Measurements from ENCODE around the gene SERPINB6.
"Not testable (repeated sequence)": the region's sequence is repeated elsewhere in the genome, so short reads cannot be mapped to it uniquely, and the experiment has no call there.

SERPINB6 gene

DNA sequence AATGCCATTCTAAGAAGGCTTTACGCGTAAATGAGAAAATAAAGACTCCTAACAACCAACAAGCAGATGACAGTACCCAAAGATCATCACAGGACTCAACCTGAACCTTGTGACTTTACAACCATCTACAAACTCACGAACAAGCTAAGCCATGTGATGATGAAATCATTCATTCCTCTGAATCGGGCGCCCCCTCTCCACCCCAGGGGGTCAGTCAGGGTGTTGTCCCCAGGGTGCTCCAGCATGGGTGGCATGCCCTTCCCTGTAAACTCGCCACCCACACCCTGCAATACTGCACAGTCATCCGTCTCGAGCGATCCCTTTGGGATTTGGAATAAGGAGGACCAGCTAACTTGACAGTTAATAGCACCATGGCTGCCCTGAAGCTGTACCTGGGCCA is 12.6 kb downstream of the SERPINB6 start:
- no peak for DNase-seq (ENCODE audit: low read depth)

DNA sequence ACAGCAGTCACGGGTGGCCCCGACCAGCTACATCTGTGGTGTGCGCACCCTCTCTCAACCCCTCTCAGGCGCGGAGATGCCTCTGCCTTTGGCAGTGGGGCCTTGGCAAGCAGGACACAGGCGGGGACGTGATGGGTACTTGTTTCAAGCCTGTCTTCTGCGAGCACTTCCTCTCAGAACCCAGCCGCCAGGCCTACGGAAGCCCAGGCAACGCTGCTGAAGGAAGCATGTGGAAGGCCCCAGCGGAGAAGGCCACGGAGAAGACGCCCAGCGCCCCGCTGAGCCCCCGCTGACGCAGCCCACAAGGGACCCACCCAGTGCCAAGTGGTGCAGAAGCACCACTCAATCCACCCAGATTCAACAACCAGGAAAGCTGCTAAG is 13.0 kb downstream of the SERPINB6 start:
- DNase-seq (ENCODE audit: low read depth): no peak

DNA sequence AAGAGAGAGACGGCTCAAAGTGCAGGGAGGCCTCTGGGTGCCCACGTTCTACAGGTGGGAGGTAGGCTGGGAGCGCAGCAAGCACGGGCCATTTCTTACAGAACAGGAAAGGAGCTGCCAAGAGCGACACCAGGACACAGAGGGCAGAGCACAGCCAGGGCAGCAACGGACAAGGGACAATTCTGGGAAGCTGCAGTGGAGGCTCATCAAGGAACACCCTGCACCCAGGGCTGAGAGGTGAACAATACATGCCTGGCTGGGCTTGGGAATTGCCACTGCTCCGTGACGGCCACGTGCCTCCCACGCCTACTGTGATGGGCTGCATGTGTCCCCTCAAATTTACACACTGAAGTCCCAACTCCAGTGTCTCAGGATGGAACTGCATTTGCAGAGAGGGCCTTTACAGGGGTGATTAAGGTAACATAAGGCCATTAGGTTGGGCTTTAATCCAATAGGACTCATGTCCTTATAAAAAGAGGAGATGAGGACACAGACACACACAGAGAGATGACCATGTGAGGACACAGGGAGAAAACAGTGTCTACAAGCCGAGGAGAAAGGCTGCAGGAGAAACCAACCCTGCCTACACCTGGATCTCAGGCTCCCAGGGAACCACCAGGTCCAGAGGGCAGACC is 13.6 kb downstream of the SERPINB6 start:
- no peak for DNase-seq (ENCODE audit: low read depth)

DNA sequence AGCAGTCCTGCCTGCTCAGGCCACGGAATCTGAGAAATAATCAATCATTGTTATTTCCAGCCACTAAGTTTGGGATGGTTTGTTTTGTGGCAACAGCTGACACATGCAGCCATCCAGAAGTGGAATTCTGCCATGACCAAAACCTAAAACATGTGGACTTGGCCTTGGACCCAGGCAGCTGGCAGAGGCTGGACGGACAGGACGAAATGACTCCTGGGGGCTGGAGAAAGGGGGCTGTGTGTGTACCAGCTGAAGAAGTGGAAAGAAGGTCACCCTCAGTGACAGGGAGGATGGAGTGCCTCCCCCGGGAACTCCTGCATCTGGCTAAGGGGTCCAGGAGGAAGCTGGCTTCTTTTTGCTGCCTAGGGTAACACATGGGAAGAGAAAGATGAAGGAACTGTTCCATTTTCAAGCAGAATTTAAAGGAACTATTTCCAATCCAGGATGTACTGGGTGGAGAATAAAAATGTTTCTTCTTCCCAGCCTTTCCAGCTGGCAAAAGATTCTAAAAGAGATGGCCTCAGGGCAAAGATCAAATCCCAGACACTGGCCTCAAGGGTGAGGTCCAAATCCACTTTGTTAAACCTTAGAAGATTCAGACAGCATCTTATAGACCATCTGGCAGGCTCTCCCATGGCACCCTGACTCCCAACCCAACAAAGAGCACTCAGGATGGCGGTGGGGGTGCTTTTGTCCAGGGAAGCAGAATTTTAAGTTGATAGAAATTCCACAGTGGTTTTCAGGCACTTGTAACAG is 14.3 kb downstream of the SERPINB6 start:
- DNase-seq (ENCODE audit: low read depth): no peak

DNA sequence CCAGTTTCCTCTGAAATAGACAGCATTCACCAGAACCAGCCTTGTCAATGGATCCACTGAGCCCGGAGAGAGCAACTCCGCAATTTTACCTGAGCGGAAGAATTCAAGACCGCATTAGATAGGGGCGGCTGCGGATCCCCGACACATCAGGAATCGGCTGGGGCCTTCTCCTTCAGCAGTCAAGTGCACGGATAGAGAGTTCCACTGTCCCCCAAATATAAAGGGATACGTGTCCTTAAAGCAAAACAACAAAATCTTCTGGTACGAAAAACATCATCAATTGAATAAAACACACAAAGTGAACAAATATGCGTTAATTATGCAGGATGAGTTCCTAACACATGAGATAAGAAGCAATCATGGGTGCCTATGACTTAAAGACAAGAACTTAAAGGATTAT is 18.3 kb downstream of the SERPINB6 start:
- no peak for DNase-seq (ENCODE audit: low read depth)

DNA sequence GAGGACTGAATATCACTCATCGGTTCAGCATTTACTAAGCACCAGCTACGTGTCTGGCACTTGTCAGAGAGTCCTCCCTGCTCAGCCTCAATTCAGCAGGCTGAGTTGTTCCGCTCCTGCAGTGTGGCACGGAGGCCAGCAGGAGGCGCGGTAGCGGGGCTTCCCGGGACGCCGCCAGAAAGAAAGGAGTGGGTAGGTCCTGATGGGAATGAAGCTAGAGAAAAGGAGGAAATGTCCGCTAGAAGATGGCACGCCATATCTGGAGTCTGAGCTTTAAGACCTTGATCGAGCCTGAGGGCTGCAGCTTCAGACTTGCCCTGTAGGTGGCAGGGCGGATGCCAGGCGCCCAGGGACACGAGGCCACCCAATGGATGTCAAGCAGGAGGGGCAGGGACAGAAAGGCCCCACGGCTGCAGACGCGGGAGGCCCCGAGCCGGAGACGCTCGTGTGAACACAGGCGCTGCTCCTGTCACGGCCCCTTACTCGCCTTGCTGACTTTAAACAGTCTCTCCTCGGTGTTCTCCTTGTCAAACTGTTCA is 18.7 kb downstream of the SERPINB6 start:
- DNase-seq (ENCODE audit: low read depth): no peak

DNA sequence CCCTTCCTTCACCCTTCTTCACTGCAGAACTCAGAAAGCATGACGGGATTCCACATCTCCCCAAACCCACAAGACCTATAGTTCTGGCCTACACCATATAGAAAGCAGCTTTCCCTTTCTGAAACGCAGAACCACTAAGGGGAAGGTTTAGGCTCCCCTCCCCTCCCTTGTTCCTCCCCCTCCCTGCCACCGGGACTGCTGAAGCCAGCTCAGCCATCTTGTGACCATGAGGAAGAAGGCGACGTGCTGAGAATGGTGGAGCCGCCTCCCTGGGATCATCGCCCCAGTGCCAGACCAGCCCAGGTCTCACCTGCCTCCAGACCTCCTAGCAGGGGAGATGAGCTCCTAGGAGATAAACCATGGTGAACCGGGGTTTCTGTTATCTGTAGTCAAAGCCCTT is 19.6 kb downstream of the SERPINB6 start:
- DNase-seq (ENCODE audit: low read depth): no peak

DNA sequence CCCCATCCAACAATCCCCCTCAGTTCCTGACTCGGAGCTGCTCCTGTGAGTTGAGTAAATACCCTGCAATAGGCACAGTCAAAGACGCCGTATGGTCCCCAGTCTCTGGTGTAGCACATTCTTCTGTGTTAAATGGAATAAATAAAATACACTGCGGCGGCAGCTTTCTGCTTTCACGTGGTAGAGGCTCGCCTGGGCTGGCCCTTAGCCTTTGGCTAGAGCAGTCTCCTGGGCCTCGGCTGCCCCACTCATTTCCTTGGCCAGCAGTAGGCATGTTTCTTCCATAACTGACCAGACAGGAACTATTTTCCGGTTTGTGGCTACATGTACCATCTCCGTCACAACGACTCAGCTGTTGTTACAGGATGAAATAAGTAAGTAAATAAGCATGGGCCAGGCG is 20.7 kb downstream of the SERPINB6 start:
- no peak for DNase-seq (ENCODE audit: low read depth)

DNA sequence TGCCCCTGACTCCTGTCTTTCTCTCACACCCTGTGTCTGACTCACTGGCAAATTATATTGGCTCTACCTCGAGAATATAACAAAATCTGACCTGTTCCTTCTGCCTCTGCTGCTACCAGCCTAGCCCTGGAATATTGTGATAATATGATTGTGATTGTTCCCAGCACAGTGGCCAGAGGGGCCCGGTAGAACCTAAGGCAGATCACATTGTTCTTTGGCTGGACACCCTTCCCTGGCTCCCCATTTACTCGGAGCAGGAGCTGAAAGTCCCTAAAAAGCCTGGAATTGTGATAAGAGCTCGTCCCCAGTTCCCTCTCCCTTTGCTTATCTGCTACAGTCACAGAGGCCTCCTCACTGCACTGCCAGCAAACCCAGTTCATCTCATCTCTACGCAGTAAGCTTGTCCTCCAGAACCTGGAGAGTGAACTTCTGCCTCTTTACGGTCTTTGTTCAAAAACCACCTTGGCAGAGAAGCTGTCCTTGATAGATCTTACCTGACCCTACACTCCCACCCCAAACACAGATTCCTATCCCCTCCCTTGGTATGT is 21.8 kb downstream of the SERPINB6 start:
- DNase-seq (ENCODE audit: low read depth): no peak

DNA sequence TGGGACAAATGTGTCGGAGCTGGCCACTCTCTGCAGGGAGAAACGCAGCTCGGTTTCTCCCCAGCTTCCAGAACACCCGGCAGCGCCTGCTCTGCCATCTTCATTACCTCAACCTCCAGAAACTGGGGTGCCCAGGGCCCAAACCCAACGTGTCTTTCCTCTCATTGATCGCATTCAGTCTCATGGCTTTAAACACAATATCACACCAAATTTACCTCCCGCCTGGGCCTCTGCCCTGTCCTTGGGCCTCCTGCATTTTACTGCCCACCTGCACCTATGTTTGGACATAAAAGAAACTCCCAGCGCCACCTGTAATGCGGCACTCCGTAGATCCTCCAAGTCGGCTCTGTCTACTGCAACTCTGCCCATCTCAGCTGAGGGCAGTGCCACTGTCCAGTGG is 22.2 kb downstream of the SERPINB6 start:
- DNase-seq (ENCODE audit: low read depth): no peak

DNA sequence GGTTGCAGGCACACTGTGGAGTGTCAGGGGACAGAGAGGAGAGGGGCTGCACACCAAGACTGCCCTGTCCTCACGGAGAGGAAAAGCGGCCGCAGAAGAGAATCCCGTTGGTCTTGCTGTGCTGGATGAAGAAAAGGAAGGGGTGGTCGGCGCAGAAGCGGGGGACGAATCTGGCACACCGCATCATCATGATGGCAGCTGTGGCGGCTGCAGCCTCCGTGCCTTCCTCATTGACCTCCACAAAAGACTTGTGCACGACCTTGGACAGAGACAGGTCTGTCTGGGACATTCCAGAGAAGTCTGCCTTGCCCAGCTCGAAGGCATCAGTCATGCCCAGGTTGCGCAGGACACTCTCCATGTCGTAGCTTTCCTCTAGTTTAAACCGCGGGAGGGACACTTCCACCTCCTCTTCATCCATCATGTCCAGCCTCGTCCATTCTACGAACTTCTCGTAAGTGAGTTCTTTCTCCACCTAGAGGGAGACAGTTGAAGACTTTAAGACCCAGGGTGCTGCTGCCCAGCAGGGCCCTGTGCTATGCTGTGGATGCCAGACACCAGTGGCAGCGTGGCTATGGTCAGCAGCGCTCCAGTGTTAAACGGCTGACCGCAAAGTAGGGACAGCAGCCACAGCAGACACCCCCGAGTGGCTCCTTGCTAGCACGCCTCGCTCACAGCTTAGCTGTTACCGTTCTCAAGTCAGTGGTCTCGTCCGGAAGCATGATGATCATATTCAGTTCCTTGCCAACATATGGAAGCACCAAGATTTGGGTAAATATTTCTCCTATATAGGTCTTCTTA is 22.9 kb downstream of the SERPINB6 start:
- DNase-seq (ENCODE audit: low read depth): no peak

DNA sequence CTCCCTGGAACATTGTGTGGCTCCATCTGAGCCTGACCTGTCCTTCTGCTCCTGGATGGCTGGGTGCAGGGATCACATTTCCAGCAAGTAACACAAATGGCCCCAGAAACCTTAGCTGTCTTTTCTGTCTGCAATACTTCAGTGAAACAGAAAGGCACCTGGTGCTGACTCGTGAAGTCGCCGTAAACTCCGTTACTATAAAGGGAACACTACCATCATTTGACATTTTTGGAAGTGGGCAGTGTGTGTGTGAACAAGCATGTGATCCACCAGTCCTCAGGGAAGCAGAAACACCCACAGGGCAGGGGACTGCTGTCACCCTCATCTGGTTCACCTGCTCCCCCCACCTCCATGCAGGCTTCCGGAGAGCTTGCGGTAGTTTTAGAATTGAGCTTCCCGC is 23.9 kb downstream of the SERPINB6 start:
- no peak for DNase-seq (ENCODE audit: low read depth)

DNA sequence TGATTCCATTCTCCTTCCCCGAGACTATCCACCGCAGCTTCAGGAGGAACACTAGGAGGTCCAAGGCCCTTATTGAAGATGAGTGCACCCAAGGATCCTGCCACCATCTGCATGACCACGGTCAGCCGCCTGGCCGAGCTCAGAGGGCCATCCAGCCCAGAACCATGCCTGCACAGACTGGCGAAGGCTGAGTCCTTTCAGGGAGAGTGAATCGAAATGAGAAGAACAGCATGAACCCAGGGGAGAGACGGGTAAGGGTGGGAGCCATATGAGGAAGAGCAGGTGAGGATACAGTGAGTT is 26.3 kb downstream of the SERPINB6 start:
- no peak for DNase-seq (ENCODE audit: low read depth)

DNA sequence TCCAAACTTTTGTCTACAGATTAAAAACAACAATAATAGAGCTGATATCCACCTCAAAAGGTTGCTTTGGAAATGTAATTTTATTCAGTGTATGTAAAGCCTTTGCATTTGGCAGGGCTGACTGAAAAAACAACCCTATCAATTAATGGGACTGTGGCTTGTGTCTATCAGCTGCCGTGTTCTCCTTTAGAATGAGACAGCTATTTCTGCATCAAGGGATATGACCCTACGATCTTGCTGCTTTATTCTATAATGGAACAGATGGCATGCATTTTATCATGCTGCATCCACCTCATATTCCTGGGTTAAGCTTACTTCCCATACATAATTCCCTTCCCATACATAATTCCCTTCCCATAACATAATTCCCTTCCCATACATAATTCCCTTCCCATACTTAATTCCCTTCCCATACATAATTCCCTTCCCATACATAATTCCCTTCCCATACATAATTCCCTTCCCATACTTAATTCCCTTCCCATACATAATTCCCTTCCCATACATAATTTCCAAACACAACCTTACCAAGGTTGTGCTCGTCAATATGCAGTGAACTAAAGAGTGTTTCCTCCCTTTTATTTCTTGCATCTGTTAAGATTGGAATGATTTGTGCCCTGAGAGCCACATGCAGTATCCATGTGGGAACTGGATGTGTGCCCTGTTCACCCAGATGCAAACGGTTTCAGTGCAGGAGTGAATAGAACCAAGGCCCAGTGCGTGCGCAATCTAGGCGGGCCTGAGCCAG is 26.8 kb downstream of the SERPINB6 start:
- no peak for DNase-seq (ENCODE audit: low read depth)

DNA sequence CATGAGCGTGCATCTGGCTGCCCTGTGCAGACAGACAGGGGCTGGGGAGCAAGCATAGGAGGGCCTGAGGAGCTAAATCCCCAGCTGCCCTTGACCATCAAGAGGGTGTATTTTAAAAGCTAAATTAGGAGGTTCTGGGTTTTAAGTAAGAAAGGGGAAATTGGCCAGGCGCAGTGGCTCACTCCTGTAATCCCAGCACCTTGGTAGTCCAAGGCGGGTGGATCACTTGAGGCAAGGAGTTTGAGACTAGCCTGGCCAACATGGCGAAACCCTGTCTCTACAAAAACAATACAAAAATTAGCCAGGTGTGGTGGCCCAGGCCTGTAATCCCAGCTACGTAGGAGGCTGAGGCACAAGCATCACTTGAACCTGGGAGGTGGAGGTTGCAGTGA is 27.8 kb downstream of the SERPINB6 start:
- DNase-seq (ENCODE audit: low read depth): no peak

DNA sequence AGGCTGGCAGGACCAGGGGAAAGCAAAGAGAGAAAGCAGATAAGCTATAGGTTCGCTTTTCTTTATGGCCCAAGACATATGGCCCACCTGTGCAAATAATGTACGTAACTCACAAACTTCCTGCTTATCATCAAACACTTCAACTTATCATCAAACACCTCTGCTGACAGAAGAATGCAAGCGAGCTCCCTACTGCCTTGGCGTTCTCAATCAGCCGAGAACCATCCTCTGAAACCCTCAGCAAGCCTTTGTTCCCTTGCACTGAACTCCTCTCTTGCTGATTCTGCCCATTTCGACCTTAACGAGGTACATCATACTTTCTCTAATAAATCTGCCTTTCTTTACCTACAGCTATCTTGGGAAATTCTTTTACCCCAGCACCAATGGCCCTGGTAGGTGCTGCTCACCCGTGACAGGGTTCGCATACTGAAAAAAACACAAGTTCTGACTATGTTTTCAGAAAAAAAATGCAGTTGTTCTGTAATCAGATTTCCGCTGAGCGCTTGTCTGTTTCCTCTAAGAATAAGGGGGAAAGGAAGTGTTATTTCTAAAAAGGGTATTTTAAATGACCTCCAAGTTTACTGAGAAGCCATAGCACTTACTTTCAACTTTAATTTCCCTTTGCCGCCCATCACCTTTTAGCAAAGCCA is 28.3 kb downstream of the SERPINB6 start:
- DNase-seq (ENCODE audit: low read depth): no peak

DNA sequence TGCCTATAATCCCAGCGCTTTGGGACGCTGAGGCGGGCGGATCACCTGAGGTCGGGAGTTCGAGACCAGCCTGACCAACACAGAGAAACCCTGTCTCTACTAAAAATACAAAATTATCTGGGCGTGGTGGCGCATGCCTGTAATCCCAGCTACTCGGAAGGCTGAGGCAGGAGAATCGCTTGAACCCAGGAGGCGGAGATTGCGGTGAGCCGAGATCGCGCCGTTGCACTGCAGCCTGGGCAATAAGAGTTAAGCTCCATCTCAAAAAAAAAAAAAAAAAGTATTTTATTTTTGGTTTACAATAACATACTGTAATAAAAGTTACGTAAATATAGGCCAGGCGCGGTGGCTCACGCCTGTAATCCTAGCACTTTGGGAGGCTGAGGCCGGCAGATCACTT is 29.3 kb downstream of the SERPINB6 start:
- not testable (repeated sequence) for DNase-seq (ENCODE audit: low read depth)

DNA sequence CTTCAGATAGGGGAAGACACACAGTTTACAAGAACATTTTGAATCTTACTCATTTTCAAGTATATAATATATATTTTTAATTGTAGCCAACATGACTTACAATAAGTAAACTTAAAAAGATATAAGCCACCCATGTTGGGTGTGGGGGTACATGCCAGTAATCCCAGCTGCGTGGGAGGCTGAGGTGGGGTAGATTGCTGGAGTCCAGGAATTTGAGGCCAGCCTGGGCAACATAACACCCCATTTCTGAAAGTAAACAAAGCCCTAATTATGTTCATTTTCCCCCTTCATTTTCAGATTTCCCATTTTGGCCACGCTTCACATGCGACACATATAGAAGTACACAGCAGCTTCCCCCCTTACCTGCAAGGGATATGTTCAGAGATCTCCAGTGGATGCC is 30.5 kb downstream of the SERPINB6 start:
- no peak for DNase-seq (ENCODE audit: low read depth)

DNA sequence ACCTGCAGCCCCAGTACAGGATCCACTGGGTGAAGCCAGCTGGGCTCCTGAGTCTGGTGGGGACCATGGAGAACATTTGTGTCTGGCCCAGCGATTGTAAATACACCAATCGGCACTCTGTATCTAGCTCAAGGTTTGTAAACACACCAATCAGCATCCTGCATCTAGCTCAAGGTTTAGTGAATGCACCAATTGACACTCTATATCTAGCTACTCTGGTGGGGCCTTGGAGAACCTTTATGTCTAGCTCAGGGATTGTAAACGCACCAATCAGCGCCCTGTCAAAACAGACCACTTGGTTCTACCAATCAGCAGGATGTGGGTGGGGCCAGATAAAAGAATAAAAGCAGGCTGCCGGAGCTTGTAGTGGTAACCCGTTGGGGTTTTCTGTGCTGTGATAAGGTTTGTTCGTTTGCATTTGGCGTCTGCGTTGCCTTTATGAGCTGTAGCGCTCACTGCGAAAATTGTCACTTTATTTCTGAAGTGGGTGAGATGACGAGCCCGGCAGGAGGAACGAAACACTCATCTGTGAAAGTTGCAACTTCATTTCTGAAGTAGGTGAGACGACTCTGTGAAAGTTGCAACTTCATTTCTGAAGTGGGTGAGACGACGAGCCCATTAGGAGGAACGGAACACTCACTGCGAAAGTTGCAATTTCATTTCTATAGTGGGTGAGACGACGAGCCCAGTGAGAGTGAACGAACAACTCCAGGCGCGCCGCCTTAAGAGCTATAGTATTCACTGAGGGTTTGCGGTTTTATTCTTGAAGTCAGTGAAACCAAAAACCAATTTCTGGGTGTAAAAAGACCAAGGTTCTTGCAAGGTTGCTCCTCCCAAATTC is 31.1 kb downstream of the SERPINB6 start:
- peak; percentile 28 for DNase-seq (ENCODE audit: low read depth)

DNA sequence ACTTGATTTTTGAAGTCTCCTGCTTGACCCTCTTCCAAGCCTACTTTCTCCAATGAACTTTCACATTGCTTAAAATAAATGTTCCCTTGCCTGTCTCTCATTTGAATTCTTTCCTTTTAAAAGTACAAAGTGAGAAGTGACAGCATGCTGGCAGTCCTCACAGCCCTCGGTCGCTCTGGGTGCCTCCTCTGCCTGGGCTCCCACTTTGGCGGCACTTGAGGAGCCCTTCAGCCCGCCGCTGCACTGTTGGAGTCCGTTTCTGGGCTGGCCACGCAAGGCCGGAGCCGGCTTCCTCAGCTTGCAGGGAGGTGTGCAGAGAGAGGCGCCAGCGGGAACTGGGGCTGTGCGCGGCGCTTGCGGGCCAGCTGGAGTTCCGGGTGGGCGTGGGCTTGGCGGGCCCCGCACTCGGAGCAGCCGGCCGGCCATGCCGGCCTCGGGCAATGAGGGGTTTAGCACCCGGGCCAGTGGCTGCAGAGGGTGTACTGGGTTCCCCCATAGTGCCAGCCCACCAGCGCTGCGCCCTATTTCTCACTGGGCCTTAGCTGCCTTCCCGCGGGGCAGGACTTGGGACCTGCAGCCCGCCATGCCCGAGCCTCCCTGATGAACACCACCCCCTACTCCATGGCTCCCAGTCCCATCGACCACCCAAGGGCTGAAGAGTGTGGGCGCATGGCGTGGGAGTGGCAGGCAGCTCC is 31.9 kb downstream of the SERPINB6 start:
- no peak for DNase-seq (ENCODE audit: low read depth)
